GM19099 (cell line): Measurements from ENCODE around the gene ANO6.

Experiments used
- POLR2A ChIP-seq: IDR thresholded peaks from 3 replicates; pipeline ENCODE4 v1.6.1; 2011; ENCODE audit warnings: low read depth; ENCODE audit not compliant: insufficient read length; ENCODE audit errors: extremely low read depth

Gene ANO6

DNA sequence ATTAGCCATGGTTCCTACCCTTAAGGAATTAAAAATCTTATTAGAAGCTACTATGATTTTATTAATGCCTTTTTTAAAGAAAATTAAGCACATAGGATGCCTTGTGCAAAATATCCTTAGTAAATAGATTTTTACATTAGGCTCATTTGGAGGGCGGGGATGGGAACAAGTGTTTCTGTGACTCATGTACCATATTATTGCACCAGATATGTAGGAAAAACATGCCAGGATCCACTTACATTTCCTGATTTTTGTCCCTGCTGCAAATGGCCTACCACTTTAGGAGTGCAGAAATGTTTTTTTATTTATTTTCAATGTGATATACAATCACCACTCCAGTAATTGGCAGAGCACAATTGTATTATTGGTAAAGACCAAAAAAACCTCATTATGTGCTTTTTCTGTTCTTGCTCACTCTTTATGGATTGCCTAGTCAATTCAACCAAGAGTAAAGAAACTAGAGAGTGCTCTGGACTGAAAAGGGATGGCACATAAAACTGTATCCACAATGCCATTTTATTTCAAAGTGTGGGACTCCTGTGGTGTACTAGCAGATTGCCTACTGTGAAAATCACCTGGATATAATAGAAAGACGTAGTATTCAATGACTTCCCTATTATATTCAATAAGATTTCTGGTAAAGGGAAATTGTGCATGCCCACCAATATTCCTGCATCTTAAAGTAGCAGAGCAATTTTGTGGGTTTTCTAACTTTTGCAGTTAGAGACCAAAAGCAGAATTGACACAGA, 86.9 kb downstream of the ANO6 start:
- no peak for TF ChIP-seq POLR2A

DNA sequence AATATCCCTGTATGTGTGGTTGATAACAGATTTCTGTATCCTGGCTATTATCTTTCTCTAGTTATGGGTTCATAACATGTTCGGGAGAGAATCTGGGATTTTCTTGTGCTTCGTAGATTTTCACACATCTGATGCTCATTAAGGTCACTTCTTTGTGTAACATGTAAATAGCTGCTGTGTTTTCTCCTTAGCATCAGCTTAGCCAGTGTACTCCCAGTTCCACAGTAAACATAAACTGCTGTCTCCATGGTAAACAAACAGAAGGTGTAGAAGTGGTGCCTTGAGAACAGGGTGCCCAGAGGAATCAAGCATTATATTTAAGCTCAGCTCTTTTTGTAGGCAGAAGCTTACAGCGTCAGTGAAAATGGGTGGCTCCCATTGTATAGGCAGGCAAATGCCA, 88.0 kb downstream of the ANO6 start:
- TF ChIP-seq POLR2A: no peak

- no peak for TF ChIP-seq POLR2A
These were observed 88.8 kb downstream of the ANO6 start for GRCh38 chr12:45304514-45305178.

GRCh38 chr12:45305907-45306306, 90.0 kb downstream of the ANO6 start:
- no peak for TF ChIP-seq POLR2A

DNA sequence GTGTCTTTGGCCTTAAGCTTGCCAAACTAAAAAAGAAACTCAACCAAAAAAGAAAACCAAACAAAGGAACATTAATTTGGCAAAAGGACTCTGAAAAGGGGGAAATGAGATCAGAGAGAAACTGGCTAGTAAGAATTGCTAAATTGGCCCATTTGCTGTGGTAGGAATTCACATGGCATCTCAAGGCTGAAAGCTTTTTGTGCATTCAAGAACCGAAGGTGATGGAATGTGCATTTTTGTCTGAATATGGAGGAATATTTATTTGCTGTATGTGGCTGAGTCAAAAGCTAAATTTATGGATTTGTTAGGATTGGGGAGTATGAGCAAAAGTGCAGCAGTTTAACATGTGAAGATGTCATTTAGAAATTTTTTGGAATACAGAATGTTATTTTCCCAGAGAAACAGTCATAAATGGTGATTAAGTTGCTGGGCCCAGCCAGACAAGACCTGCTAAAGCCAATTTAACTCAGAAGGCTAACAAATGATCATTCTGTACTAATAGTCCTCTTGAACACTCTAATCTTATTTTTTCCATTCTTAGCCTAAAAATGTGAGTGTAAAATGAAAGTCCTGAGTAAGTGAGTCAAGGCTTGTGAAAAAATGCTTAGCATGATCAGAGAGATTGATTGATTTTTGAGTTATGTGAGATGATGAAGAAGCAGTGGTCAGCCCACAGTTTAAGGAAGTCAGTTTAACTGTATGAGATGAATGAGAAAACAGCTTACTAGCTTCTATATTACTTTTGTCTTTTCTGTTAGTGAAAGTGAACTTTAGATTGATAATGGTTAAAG, 94.1 kb downstream of the ANO6 start:
- no peak for TF ChIP-seq POLR2A

GRCh38 chr12:45310627-45310968, 94.7 kb downstream of the ANO6 start:
- no peak for TF ChIP-seq POLR2A

DNA sequence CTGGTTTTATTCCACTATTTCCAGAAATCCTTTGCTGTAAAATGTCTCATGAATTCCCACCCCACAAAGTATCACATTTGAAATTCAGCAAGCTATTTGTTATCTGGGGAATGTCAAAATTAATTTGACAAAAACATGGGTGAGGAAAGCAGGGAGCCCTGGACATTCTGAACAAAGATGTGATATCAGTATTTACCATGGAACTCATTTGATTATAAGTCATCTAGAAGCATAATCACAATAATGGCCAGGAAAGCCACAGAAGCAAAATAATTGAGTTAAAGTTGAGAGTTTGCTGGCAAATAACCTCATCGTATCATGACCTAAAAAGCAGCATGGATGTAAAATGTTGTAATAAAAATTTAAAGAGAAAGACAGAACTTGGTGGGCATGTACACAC, 96.1 kb downstream of the ANO6 start:
- TF ChIP-seq POLR2A: no peak

- TF ChIP-seq POLR2A: no peak
These were observed 98.9 kb downstream of the ANO6 start for GRCh38 chr12:45314770-45315169.

- TF ChIP-seq POLR2A: no peak
These were observed 99.6 kb downstream of the ANO6 start for GRCh38 chr12:45315462-45315861.

DNA sequence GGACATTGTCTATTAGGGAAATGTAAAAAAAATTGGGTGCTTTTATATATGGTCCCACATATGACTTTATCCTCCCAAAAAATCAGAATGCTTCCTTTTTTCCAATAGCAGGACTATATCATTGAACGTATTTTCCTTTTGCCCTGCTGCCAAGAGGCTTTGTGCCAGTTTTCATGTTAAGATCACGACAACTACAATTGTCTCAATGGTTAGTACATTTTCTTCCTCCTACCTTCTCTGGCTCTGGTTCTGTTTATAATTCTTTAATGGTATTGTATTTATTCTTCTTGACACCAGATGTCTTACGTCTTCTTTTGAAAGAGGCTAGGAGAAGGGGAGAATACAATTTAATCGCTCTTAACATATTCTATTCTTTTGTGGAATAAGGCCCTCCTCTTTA, 106.9 kb downstream of the ANO6 start:
- TF ChIP-seq POLR2A: no peak

DNA sequence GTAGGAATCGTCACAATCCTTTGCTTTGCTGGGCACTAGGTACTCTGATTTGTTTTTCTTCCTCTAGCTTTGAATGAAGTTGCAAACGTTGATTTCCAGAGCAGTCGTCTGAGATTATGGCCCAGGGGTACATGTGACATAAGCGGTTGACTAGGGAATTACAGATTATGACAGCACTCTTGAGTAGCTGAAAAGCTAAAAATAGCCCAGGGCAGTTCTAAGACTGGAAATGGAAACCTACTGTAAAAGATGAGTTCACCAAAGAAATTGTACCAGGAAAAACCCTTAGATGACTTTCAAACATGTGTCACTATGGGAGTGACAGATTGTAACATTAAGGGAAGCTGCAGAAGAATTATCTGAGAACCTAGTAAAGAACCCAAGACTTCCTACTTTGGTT, 108.5 kb downstream of the ANO6 start:
- no peak for TF ChIP-seq POLR2A

GRCh38 chr12:45326358-45326975, 110.6 kb downstream of the ANO6 start:
- no peak for TF ChIP-seq POLR2A

GRCh38 chr12:45327823-45328383, 112.0 kb downstream of the ANO6 start:
- no peak for TF ChIP-seq POLR2A

DNA sequence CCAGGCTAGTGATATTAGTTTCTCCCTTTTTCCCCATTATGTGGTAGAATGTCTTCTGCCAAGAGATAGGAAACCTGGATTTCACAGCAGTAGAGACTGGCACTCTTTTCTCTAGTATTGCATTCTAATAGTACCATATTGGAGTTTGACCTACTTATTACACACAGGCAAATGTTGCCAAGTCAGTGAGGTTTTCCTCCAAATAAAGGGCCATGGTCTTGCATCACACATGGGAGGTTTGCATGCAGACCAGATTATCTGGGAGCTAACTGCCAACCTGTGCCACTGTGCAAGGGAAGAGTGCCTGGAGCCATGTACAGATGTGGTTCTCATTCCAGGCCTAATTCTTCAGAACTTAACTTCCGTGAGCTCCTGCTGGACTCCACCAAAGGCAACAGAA, 113.3 kb downstream of the ANO6 start:
- no peak for TF ChIP-seq POLR2A

- no peak for TF ChIP-seq POLR2A
These were observed 113.8 kb downstream of the ANO6 start for GRCh38 chr12:45329702-45330101.
